Measurements from ENCODE around the gene PRCD. TPM values are rescaled to one million over a fixed set of nuclear protein-coding genes. Genes with fewer than 3 reads are reported as not detected.

PRCD gene
- total and polyA plus RNA-seq, 5 donors = 6.1 to 11.6 (median 10.2) TPM

- ATAC-seq (peak; percentile 77), DNase-seq (peak; percentile 89 to 94 (median 94))
- H3K9me3 ChIP-seq (ENCODE audit: control insufficient read depth, low read length) = no peaks in the 10 kb centered on the region
- no peak overlapping the region for H3K4me3 ChIP-seq (ENCODE audit: low read length)
- intact Hi-C loops (cut with DNase I) = no loop called here
- 20% methylated on average over 31 of the region's 31 CpGs for WGBS
- H3K27ac ChIP-seq (ENCODE audit: low read length) = peak overlapping the region; percentile 85
- H3K4me1 ChIP-seq (ENCODE audit: control insufficient read depth, insufficient read depth, low read length) = peaks cover 27% of the 10 kb centered on the region
- H3K27me3 ChIP-seq (ENCODE audit: control insufficient read depth, insufficient read depth) = no peaks in the 10 kb centered on the region
Measured at GRCh38 chr17:76497979-76498875, 41.6 kb upstream of the PRCD start.

- no peak for DNase-seq
- ATAC-seq = no peak
- no peaks in the 10 kb centered on the region for H3K27me3 ChIP-seq (ENCODE audit: control insufficient read depth, insufficient read depth)
- peak overlapping the region; percentile 85 for H3K27ac ChIP-seq (ENCODE audit: low read length)
- H3K4me1 ChIP-seq (ENCODE audit: control insufficient read depth, insufficient read depth, low read length) = peaks cover 23% of the 10 kb centered on the region
- intact Hi-C loops (cut with DNase I) = no loop called here
- no peaks in the 10 kb centered on the region for H3K9me3 ChIP-seq (ENCODE audit: control insufficient read depth, low read length)
- H3K4me3 ChIP-seq (ENCODE audit: low read length) = no peak overlapping the region
- 74% methylated on average over 4 of the region's 4 CpGs for WGBS
Measured at GRCh38 chr17:76498876-76499251, 41.0 kb upstream of the PRCD start.

- Histone ChIP-seq H3K4me3 (ENCODE audit: low read length) (no peak overlapping the region), H3K27me3 (ENCODE audit: control insufficient read depth, insufficient read depth) (no peaks in the 10 kb centered on the region), H3K4me1 (ENCODE audit: control insufficient read depth, insufficient read depth, low read length) (peaks cover 23% of the 10 kb centered on the region), H3K9me3 (ENCODE audit: control insufficient read depth, low read length) (no peaks in the 10 kb centered on the region), H3K27ac (ENCODE audit: low read length) (peak overlapping the region; percentile 34)
- 68% methylated on average over 5 of the region's 5 CpGs for WGBS
- ATAC-seq (no peak), DNase-seq (no peak)
- intact Hi-C loops (cut with DNase I) = no loop called here
Measured at GRCh38 chr17:76499267-76499667, 40.6 kb upstream of the PRCD start.

GRCh38 chr17:76500074-76500746 lies 39.6 kb upstream of the PRCD start:
- H3K27ac ChIP-seq (ENCODE audit: low read length) = peak overlapping the region; percentile 74
- ATAC-seq (no peak), DNase-seq (no peak)
- WGBS = 64% methylated on average over 17 of the region's 17 CpGs
- peaks cover 23% of the 10 kb centered on the region for H3K4me1 ChIP-seq (ENCODE audit: control insufficient read depth, insufficient read depth, low read length)
- no peaks in the 10 kb centered on the region for H3K9me3 ChIP-seq (ENCODE audit: control insufficient read depth, low read length)
- no peaks in the 10 kb centered on the region for H3K27me3 ChIP-seq (ENCODE audit: control insufficient read depth, insufficient read depth)
- intact Hi-C loops (cut with DNase I) = loop anchor here in 1 of 4 donors (10.0 kb wide), 1 partner anchor 195 kb away; the partner anchor contains the start of gene QRICH2
- H3K4me3 ChIP-seq (ENCODE audit: low read length) = peak overlapping the region; percentile 82

GRCh38 chr17:76500747-76501017 lies 39.2 kb upstream of the PRCD start:
- no peak for ATAC-seq
- Histone ChIP-seq H3K9me3 (ENCODE audit: control insufficient read depth, low read length) (no peaks in the 10 kb centered on the region), H3K4me3 (ENCODE audit: low read length) (peak overlapping the region; percentile 82), H3K27ac (ENCODE audit: low read length) (peak overlapping the region; percentile 74), H3K4me1 (ENCODE audit: control insufficient read depth, insufficient read depth, low read length) (peaks cover 23% of the 10 kb centered on the region), H3K27me3 (ENCODE audit: control insufficient read depth, insufficient read depth) (no peaks in the 10 kb centered on the region)
- no peak for DNase-seq
- WGBS = 27% methylated on average over 10 of the region's 10 CpGs
- intact Hi-C loops (cut with DNase I) = loop anchor here in 1 of 4 donors (10.0 kb wide), 1 partner anchor 196 kb away; the partner anchor contains the start of gene QRICH2

GRCh38 chr17:76501018-76501826 lies 38.6 kb upstream of the PRCD start, which contains the start of gene RHBDF2:
TSS of gene RHBDF2 (minus strand) at chr17:76501423. CDS start at chr17:76481524, 19,899 bp downstream.
- DNase-seq (peak; percentile 90 to 97 (median 96)), ATAC-seq (peak; percentile 88 to 90)
- Histone ChIP-seq H3K4me3 (ENCODE audit: low read length) (peak within 1 kb of the TSS; percentile 82), H3K27ac (ENCODE audit: low read length) (peak within 1 kb of the TSS; percentile 80), H3K9me3 (ENCODE audit: control insufficient read depth, low read length) (no peaks in the 10 kb centered on the region), H3K27me3 (ENCODE audit: control insufficient read depth, insufficient read depth) (no peaks in the 10 kb centered on the region), H3K4me1 (ENCODE audit: control insufficient read depth, insufficient read depth, low read length) (peaks cover 18% of the 10 kb centered on the region)
- intact Hi-C loops (cut with DNase I) = loop anchor here in 1 of 4 donors (10.0 kb wide), 1 partner anchor 196 kb away; the partner anchor contains the start of gene QRICH2
- 2% methylated on average over 72 of the region's 72 CpGs for WGBS

GRCh38 chr17:76501827-76502307 lies 38.0 kb upstream of the PRCD start:
- peak overlapping the region; percentile 80 for H3K27ac ChIP-seq (ENCODE audit: low read length)
- 70% methylated on average over 11 of the region's 11 CpGs for WGBS
- no peaks in the 10 kb centered on the region for H3K9me3 ChIP-seq (ENCODE audit: control insufficient read depth, low read length)
- DNase-seq = no peak
- H3K4me3 ChIP-seq (ENCODE audit: low read length) = peak overlapping the region; percentile 82
- no peaks in the 10 kb centered on the region for H3K27me3 ChIP-seq (ENCODE audit: control insufficient read depth, insufficient read depth)
- peaks cover 18% of the 10 kb centered on the region for H3K4me1 ChIP-seq (ENCODE audit: control insufficient read depth, insufficient read depth, low read length)
- no peak for ATAC-seq
- intact Hi-C loops (cut with DNase I) = loop anchor here in 1 of 4 donors (10.0 kb wide), 1 partner anchor 197 kb away; the partner anchor contains the start of gene QRICH2

GRCh38 chr17:76502341-76503211 lies 37.3 kb upstream of the PRCD start:
- Histone ChIP-seq H3K27me3 (ENCODE audit: control insufficient read depth, insufficient read depth) (no peaks in the 10 kb centered on the region), H3K27ac (ENCODE audit: low read length) (no peak overlapping the region), H3K4me3 (ENCODE audit: low read length) (no peak overlapping the region), H3K9me3 (ENCODE audit: control insufficient read depth, low read length) (no peaks in the 10 kb centered on the region), H3K4me1 (ENCODE audit: control insufficient read depth, insufficient read depth, low read length) (peaks cover 14% of the 10 kb centered on the region)
- 82% methylated on average over 8 of the region's 8 CpGs for WGBS
- intact Hi-C loops (cut with DNase I) = loop anchor here in 1 of 4 donors (10.0 kb wide), 1 partner anchor 198 kb away; the partner anchor contains the start of gene QRICH2
- DNase-seq (no peak), ATAC-seq (no peak)

- H3K4me1 ChIP-seq (ENCODE audit: control insufficient read depth, insufficient read depth, low read length) = peaks cover 11% of the 10 kb centered on the region
- intact Hi-C loops (cut with DNase I) = loop anchor here in 1 of 4 donors (10.0 kb wide), 1 partner anchor 199 kb away; the partner anchor contains the start of gene QRICH2
- no peak overlapping the region for H3K4me3 ChIP-seq (ENCODE audit: low read length)
- no peaks in the 10 kb centered on the region for H3K9me3 ChIP-seq (ENCODE audit: control insufficient read depth, low read length)
- H3K27ac ChIP-seq (ENCODE audit: low read length) = no peak overlapping the region
- no peak for DNase-seq
- no peaks in the 10 kb centered on the region for H3K27me3 ChIP-seq (ENCODE audit: control insufficient read depth, insufficient read depth)
- no peak for ATAC-seq
- 78% methylated on average over 7 of the region's 7 CpGs for WGBS
Measured at GRCh38 chr17:76504117-76504516, 35.7 kb upstream of the PRCD start.
